ENCODE data around the gene UNC5A.

Gene UNC5A

GRCh38 chr5:176881816-176882566 is 71.6 kb downstream of the UNC5A start:
- Histone ChIP-seq H3K36me3 (ENCODE audit: control insufficient read depth in 2 of 2, insufficient read depth in 2 of 2, low read length in 2 of 2) (no peaks in the 10 kb centered on the region), H3K27me3 (ENCODE audit: control insufficient read depth in 1 of 2, insufficient read depth in 2 of 2, low read length in 2 of 2) (peaks cover 2% of the 10 kb centered on the region in 2 donors), H3K9me3 (ENCODE audit: control insufficient read depth in 2 of 2, low read length in 2 of 2) (no peaks in the 10 kb centered on the region), H3K27ac (ENCODE audit: low read length) (no peak overlapping the region), H3K9ac (ENCODE audit: low read length in 2 of 2) (no peak overlapping the region), H3K4me1 (ENCODE audit: control insufficient read depth, insufficient read depth, low read length) (no peaks in the 10 kb centered on the region), H3K4me3 (ENCODE audit: low read length in 2 of 2) (no peak overlapping the region)

GRCh38 chr5:176882567-176882903 is 72.2 kb downstream of the UNC5A start:
- H3K4me1 ChIP-seq (ENCODE audit: control insufficient read depth, insufficient read depth, low read length), result no peaks in the 10 kb centered on the region
- no peak overlapping the region for H3K4me3 ChIP-seq (ENCODE audit: low read length in 2 of 2)
- no peak overlapping the region for H3K27ac ChIP-seq (ENCODE audit: low read length)
- no peak overlapping the region for H3K9ac ChIP-seq (ENCODE audit: low read length in 2 of 2)
- H3K9me3 ChIP-seq (ENCODE audit: control insufficient read depth in 2 of 2, low read length in 2 of 2), result no peaks in the 10 kb centered on the region
- no peaks in the 10 kb centered on the region for H3K36me3 ChIP-seq (ENCODE audit: control insufficient read depth in 2 of 2, insufficient read depth in 2 of 2, low read length in 2 of 2)
- peaks cover 0 to 2% of the 10 kb centered on the region in 2 donors for H3K27me3 ChIP-seq (ENCODE audit: control insufficient read depth in 1 of 2, insufficient read depth in 2 of 2, low read length in 2 of 2)

- H3K9me3 ChIP-seq (ENCODE audit: control insufficient read depth in 2 of 2, low read length in 2 of 2), result no peaks in the 10 kb centered on the region
- H3K4me3 ChIP-seq (ENCODE audit: low read length in 2 of 2), result no peak overlapping the region
- no peaks in the 10 kb centered on the region for H3K36me3 ChIP-seq (ENCODE audit: control insufficient read depth in 2 of 2, insufficient read depth in 2 of 2, low read length in 2 of 2)
- H3K27me3 ChIP-seq (ENCODE audit: control insufficient read depth in 1 of 2, insufficient read depth in 2 of 2, low read length in 2 of 2), result no peaks in the 10 kb centered on the region
- no peaks in the 10 kb centered on the region for H3K4me1 ChIP-seq (ENCODE audit: control insufficient read depth, insufficient read depth, low read length)
- H3K9ac ChIP-seq (ENCODE audit: low read length in 2 of 2), result no peak overlapping the region
- H3K27ac ChIP-seq (ENCODE audit: low read length), result no peak overlapping the region
Observed at GRCh38 chr5:176883700-176884570, 73.6 kb downstream of the UNC5A start.

GRCh38 chr5:176884571-176884890 is 74.2 kb downstream of the UNC5A start:
- Histone ChIP-seq H3K9me3 (ENCODE audit: control insufficient read depth in 2 of 2, low read length in 2 of 2) (no peaks in the 10 kb centered on the region), H3K36me3 (ENCODE audit: control insufficient read depth in 2 of 2, insufficient read depth in 2 of 2, low read length in 2 of 2) (no peaks in the 10 kb centered on the region), H3K4me1 (ENCODE audit: control insufficient read depth, insufficient read depth, low read length) (no peaks in the 10 kb centered on the region), H3K9ac (ENCODE audit: low read length in 2 of 2) (no peak overlapping the region), H3K27ac (ENCODE audit: low read length) (no peak overlapping the region), H3K4me3 (ENCODE audit: low read length in 2 of 2) (no peak overlapping the region), H3K27me3 (ENCODE audit: control insufficient read depth in 1 of 2, insufficient read depth in 2 of 2, low read length in 2 of 2) (no peaks in the 10 kb centered on the region)

GRCh38 chr5:176886336-176887251 is 76.2 kb downstream of the UNC5A start:
- Histone ChIP-seq H3K4me3 (ENCODE audit: low read length in 2 of 2) (no peak overlapping the region), H3K27ac (ENCODE audit: low read length) (no peak overlapping the region), H3K9ac (ENCODE audit: low read length in 2 of 2) (no peak overlapping the region), H3K27me3 (ENCODE audit: control insufficient read depth in 1 of 2, insufficient read depth in 2 of 2, low read length in 2 of 2) (peaks cover 0 to 5% of the 10 kb centered on the region in 2 donors), H3K9me3 (ENCODE audit: control insufficient read depth in 2 of 2, low read length in 2 of 2) (no peaks in the 10 kb centered on the region), H3K4me1 (ENCODE audit: control insufficient read depth, insufficient read depth, low read length) (no peaks in the 10 kb centered on the region), H3K36me3 (ENCODE audit: control insufficient read depth in 2 of 2, insufficient read depth in 2 of 2, low read length in 2 of 2) (no peaks in the 10 kb centered on the region)

GRCh38 chr5:176887252-176887849 is 77.0 kb downstream of the UNC5A start:
- H3K9ac ChIP-seq (ENCODE audit: low read length in 2 of 2), result no peak overlapping the region
- H3K27ac ChIP-seq (ENCODE audit: low read length), result no peak overlapping the region
- no peak overlapping the region for H3K4me3 ChIP-seq (ENCODE audit: low read length in 2 of 2)
- H3K27me3 ChIP-seq (ENCODE audit: control insufficient read depth in 1 of 2, insufficient read depth in 2 of 2, low read length in 2 of 2), result peaks cover 0 to 5% of the 10 kb centered on the region in 2 donors
- no peaks in the 10 kb centered on the region for H3K36me3 ChIP-seq (ENCODE audit: control insufficient read depth in 2 of 2, insufficient read depth in 2 of 2, low read length in 2 of 2)
- H3K9me3 ChIP-seq (ENCODE audit: control insufficient read depth in 2 of 2, low read length in 2 of 2), result no peaks in the 10 kb centered on the region
- H3K4me1 ChIP-seq (ENCODE audit: control insufficient read depth, insufficient read depth, low read length), result no peaks in the 10 kb centered on the region

- H3K9me3 ChIP-seq (ENCODE audit: control insufficient read depth in 2 of 2, low read length in 2 of 2), result no peaks in the 10 kb centered on the region
- no peak overlapping the region for H3K27ac ChIP-seq (ENCODE audit: low read length)
- no peak overlapping the region for H3K4me3 ChIP-seq (ENCODE audit: low read length in 2 of 2)
- H3K36me3 ChIP-seq (ENCODE audit: control insufficient read depth in 2 of 2, insufficient read depth in 2 of 2, low read length in 2 of 2), result no peaks in the 10 kb centered on the region
- peaks cover 0 to 7% of the 10 kb centered on the region in 2 donors for H3K27me3 ChIP-seq (ENCODE audit: control insufficient read depth in 1 of 2, insufficient read depth in 2 of 2, low read length in 2 of 2)
- no peaks in the 10 kb centered on the region for H3K4me1 ChIP-seq (ENCODE audit: control insufficient read depth, insufficient read depth, low read length)
- no peak overlapping the region for H3K9ac ChIP-seq (ENCODE audit: low read length in 2 of 2)
Observed at GRCh38 chr5:176888016-176888864, 77.9 kb downstream of the UNC5A start.

GRCh38 chr5:176888865-176889165 is 78.5 kb downstream of the UNC5A start:
- Histone ChIP-seq H3K27me3 (ENCODE audit: control insufficient read depth in 1 of 2, insufficient read depth in 2 of 2, low read length in 2 of 2) (peaks cover 0 to 8% of the 10 kb centered on the region in 2 donors), H3K27ac (ENCODE audit: low read length) (no peak overlapping the region), H3K4me3 (ENCODE audit: low read length in 2 of 2) (no peak overlapping the region), H3K9ac (ENCODE audit: low read length in 2 of 2) (no peak overlapping the region), H3K4me1 (ENCODE audit: control insufficient read depth, insufficient read depth, low read length) (no peaks in the 10 kb centered on the region), H3K9me3 (ENCODE audit: control insufficient read depth in 2 of 2, low read length in 2 of 2) (no peaks in the 10 kb centered on the region), H3K36me3 (ENCODE audit: control insufficient read depth in 2 of 2, insufficient read depth in 2 of 2, low read length in 2 of 2) (no peaks in the 10 kb centered on the region)

GRCh38 chr5:176889321-176890280 is 79.2 kb downstream of the UNC5A start:
- H3K36me3 ChIP-seq (ENCODE audit: control insufficient read depth in 2 of 2, insufficient read depth in 2 of 2, low read length in 2 of 2), result no peaks in the 10 kb centered on the region
- H3K27ac ChIP-seq (ENCODE audit: low read length), result no peak overlapping the region
- no peak overlapping the region for H3K9ac ChIP-seq (ENCODE audit: low read length in 2 of 2)
- H3K4me3 ChIP-seq (ENCODE audit: low read length in 2 of 2), result no peak overlapping the region
- H3K9me3 ChIP-seq (ENCODE audit: control insufficient read depth in 2 of 2, low read length in 2 of 2), result no peaks in the 10 kb centered on the region
- peaks cover 0 to 8% of the 10 kb centered on the region in 2 donors for H3K27me3 ChIP-seq (ENCODE audit: control insufficient read depth in 1 of 2, insufficient read depth in 2 of 2, low read length in 2 of 2)
- no peaks in the 10 kb centered on the region for H3K4me1 ChIP-seq (ENCODE audit: control insufficient read depth, insufficient read depth, low read length)

All from stomach smooth muscle (tissue), 2 donors.